DND-41 (cell line): ENCODE results near the gene RPS27L.

Experiments used
- EZH2 ChIP-seq: IDR thresholded peaks from 3 replicates; pipeline ENCODE4 v1.6.1; 2012; ENCODE audit warnings: borderline replicate concordance, low read depth, mild to moderate bottlenecking, moderate library complexity, low read length, inconsistent platforms; ENCODE audit not compliant: severe bottlenecking
- TF ChIP-seq, protein P1 (sequence below): IDR thresholded peaks from 2 replicates; pipeline ENCODE4 v1.5.1; 2012; ENCODE audit warnings: borderline replicate concordance, low read length, moderate library complexity, mild to moderate bottlenecking; ENCODE audit not compliant: poor library complexity, severe bottlenecking; ENCODE audit errors: extremely low read depth

DNA sequence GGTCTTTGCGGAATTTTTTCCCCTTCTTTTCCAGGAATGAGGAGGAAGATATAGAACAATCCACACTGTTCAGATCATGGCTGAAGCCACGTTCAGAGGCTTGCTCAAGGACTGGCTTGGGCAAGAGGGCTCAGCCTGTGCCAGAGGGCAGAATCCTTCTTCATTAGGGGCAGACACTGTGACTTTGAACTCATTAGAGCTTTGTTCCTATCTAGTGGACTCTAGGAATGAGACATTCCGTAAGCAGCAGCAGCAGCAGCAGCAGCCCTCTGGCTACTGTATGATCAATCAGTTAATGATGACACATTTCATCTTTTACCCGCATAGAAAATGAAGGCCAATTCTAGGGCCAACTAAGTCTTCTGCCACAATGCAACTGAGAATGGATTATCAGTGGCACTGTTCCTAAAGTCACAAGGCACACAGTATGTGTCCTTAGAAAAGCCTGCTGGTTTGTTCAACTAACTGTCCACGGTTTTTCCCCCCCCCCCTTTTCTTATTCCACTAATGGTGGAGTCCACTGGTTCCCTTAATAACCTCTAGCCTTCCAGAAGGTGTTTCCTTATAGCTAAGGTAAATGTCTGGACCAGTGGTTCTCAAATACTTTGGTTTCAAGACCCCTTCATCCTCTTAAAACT is 30.4 kb upstream of the RPS27L start:
- TF ChIP-seq, protein P1, sequence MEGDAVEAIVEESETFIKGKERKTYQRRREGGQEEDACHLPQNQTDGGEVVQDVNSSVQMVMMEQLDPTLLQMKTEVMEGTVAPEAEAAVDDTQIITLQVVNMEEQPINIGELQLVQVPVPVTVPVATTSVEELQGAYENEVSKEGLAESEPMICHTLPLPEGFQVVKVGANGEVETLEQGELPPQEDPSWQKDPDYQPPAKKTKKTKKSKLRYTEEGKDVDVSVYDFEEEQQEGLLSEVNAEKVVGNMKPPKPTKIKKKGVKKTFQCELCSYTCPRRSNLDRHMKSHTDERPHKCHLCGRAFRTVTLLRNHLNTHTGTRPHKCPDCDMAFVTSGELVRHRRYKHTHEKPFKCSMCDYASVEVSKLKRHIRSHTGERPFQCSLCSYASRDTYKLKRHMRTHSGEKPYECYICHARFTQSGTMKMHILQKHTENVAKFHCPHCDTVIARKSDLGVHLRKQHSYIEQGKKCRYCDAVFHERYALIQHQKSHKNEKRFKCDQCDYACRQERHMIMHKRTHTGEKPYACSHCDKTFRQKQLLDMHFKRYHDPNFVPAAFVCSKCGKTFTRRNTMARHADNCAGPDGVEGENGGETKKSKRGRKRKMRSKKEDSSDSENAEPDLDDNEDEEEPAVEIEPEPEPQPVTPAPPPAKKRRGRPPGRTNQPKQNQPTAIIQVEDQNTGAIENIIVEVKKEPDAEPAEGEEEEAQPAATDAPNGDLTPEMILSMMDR: no peak
- TF ChIP-seq EZH2: no peak
